H1 (cell line): ENCODE data around the gene PFKM. TPM values are rescaled to one million over a fixed set of nuclear protein-coding genes. Genes with fewer than 3 reads are reported as not detected.

Experiments
- CTCF ChIA-PET: fragments of 300-600 bp; sonication (Branson Sonifier 250); formaldehyde crosslinking; loops from one replicate; lab custom pipeline; 2021; ENCODE audit not compliant: partially characterized antibody; lab: Charles Lee
- POLR2A ChIA-PET: fragments of 300-600 bp; sonication (Branson Sonifier 250); formaldehyde crosslinking; loops from one replicate; lab custom pipeline; 2021; ENCODE audit warnings: inconsistent platforms; ENCODE audit not compliant: partially characterized antibody; lab: Charles Lee
- DNase-seq, 2 experiments: peaks; one replicate each; pipeline versions ENCODE4 v3.0.0 to v3.0.0-alpha.2; 2010 to 2022; ENCODE audit warnings: low spot score in 2 of 2, low read depth in 1 of 2, mixed read lengths in 1 of 2
- FAIRE-seq: peaks from 2 replicates; lab custom pipeline; 2011; peaks lifted over from hg19 to GRCh38; lab: Jason Lieb, UNC
- H2AFZ ChIP-seq: 2 replicates; pipeline ENCODE4 v1.8.1; 2012; ENCODE audit warnings: low read length, inconsistent platforms
- H2AK5ac ChIP-seq: 2 replicates; pipeline ENCODE4 v1.6.1; 2013; ENCODE audit warnings: low read depth, low read length
- H2BK120ac ChIP-seq: replicated peaks from 2 replicates; pipeline ENCODE3; 2013; ENCODE audit warnings: low read depth, low read length, inconsistent platforms
- H2BK12ac ChIP-seq: 2 replicates; pipeline ENCODE4 v1.6.1; 2013; ENCODE audit warnings: low read depth, low read length
- H2BK15ac ChIP-seq: 2 replicates; pipeline ENCODE4 v1.6.1; 2013; ENCODE audit warnings: low read length
- H2BK20ac ChIP-seq: 2 replicates; pipeline ENCODE4 v1.6.1; 2013; ENCODE audit warnings: low read length
- H2BK5ac ChIP-seq: 2 replicates; pipeline ENCODE4 v1.6.1; 2013; ENCODE audit warnings: low read depth, low read length
- H3K14ac ChIP-seq: 2 replicates; pipeline ENCODE4 v1.6.1; 2013; ENCODE audit warnings: inconsistent platforms; ENCODE audit not compliant: insufficient read length
- H3K18ac ChIP-seq: 2 replicates; pipeline ENCODE4 v1.6.1; 2013; ENCODE audit warnings: low read length; ENCODE audit errors: extremely low read depth
- H3K23ac ChIP-seq: 2 replicates; pipeline ENCODE4 v1.6.1; 2013; ENCODE audit warnings: inconsistent platforms; ENCODE audit not compliant: insufficient read length
- H3K23me2 ChIP-seq: 2 replicates; pipeline ENCODE4 v1.6.1; 2013; ENCODE audit warnings: low read depth, low read length
- H3K27ac ChIP-seq: 2 replicates; pipeline ENCODE4 v1.6.1; 2011; ENCODE audit warnings: low read depth, low read length, inconsistent platforms
- H3K27me3 ChIP-seq, 4 experiments: replicated peaks in 1 of 4; 1 replicate in 1 of 4; 2 replicates in 3 of 4; pipeline versions ENCODE4 v1.6.1 to v1.8.1; 2011 to 2013; ENCODE audit warnings: low read length in 3 of 4, mild to moderate bottlenecking in 3 of 4, inconsistent platforms in 2 of 4, mixed read lengths in 2 of 4, moderate library complexity in 1 of 4; ENCODE audit not compliant: control insufficient read depth in 3 of 4, insufficient read depth in 3 of 4; ENCODE audit errors: extremely low read depth in 1 of 4
- H3K36me3 ChIP-seq, 4 experiments: 2 replicates each; pipeline versions ENCODE4 v1.6.1 to v1.8.1; 2011 to 2013; ENCODE audit warnings: mild to moderate bottlenecking in 4 of 4, low read length in 3 of 4, moderate library complexity in 2 of 4, control low read depth in 1 of 4, inconsistent platforms in 1 of 4; ENCODE audit not compliant: insufficient read depth in 4 of 4, control insufficient read depth in 2 of 4
- H3K4ac ChIP-seq: replicated peaks from 2 replicates; pipeline ENCODE3; 2013; ENCODE audit warnings: low read length, low read depth, mixed read lengths, inconsistent platforms; ENCODE audit not compliant: insufficient read length
- H3K4me1 ChIP-seq, 4 experiments: replicated peaks in 1 of 4; 1 replicate in 1 of 4; 2 replicates in 3 of 4; pipeline versions ENCODE4 v1.6.1 to v1.8.1; 2011 to 2013; ENCODE audit warnings: low read length in 3 of 4, inconsistent platforms in 2 of 4, mixed read lengths in 1 of 4; ENCODE audit not compliant: insufficient read depth in 4 of 4, control insufficient read depth in 3 of 4
- H3K4me2 ChIP-seq, 2 experiments: 2 replicates each; pipeline versions ENCODE4 v1.6.1 to v1.8.1; 2011 to 2013; ENCODE audit warnings: low read depth in 2 of 2, low read length in 2 of 2, control low read depth in 1 of 2, inconsistent platforms in 1 of 2, mild to moderate bottlenecking in 1 of 2; ENCODE audit not compliant: insufficient read depth in 1 of 2
- H3K4me3 ChIP-seq, 4 experiments: fragments of 200-600, 300-600 bp in 1 of 4; sonication (generic), shearing (Covaris generic), sonication (Bioruptor Twin) in 1 of 4; 2 replicates each; pipeline versions ENCODE4 v1.5.1 to v1.8.1; 2011 to 2016; ENCODE audit warnings: low read length in 4 of 4, low read depth in 3 of 4, control low read depth in 2 of 4, inconsistent platforms in 2 of 4, mild to moderate bottlenecking in 2 of 4, mixed read lengths in 1 of 4, moderate library complexity in 1 of 4; ENCODE audit not compliant: insufficient read depth in 2 of 4; ENCODE audit errors: extremely low read depth in 1 of 4
- H3K56ac ChIP-seq: replicated peaks from 2 replicates; pipeline ENCODE3; 2013; ENCODE audit warnings: low read depth, mild to moderate bottlenecking, mixed read lengths, low read length, inconsistent platforms; ENCODE audit not compliant: insufficient read length
- H3K79me1 ChIP-seq: 2 replicates; pipeline ENCODE4 v1.6.1; 2013; ENCODE audit warnings: low read depth, low read length, control low read depth
- H3K79me2 ChIP-seq, 2 experiments: 2 replicates each; pipeline versions ENCODE4 v1.6.1 to v1.8.1; 2012 to 2013; ENCODE audit warnings: low read length in 2 of 2, mild to moderate bottlenecking in 2 of 2, inconsistent platforms in 1 of 2; ENCODE audit not compliant: insufficient read depth in 2 of 2, control insufficient read depth in 1 of 2
- H3K9ac ChIP-seq, 4 experiments: replicated peaks in 1 of 4; 1 replicate in 1 of 4; 2 replicates in 3 of 4; pipeline versions ENCODE4 v1.6.1 to v1.8.1; 2011 to 2013; ENCODE audit warnings: low read depth in 3 of 4, low read length in 3 of 4, control low read depth in 2 of 4, mild to moderate bottlenecking in 2 of 4, moderate library complexity in 2 of 4, inconsistent platforms in 1 of 4; ENCODE audit errors: extremely low read depth in 1 of 4
- H3K9me3 ChIP-seq, 2 experiments: 2 replicates each; pipeline versions ENCODE4 v1.6.1 to v1.8.1; 2012 to 2013; ENCODE audit warnings: mild to moderate bottlenecking in 2 of 2, moderate library complexity in 2 of 2, control low read depth in 1 of 2, inconsistent platforms in 1 of 2, low read depth in 1 of 2, low read length in 1 of 2, mixed read lengths in 1 of 2; ENCODE audit not compliant: insufficient read depth in 2 of 2
- H4K20me1 ChIP-seq, 2 experiments: replicated peaks in 1 of 2; 2 replicates each; pipeline versions ENCODE3 to v1.8.1; 2011 to 2013; ENCODE audit warnings: inconsistent platforms in 2 of 2, low read length in 2 of 2, mild to moderate bottlenecking in 1 of 2; ENCODE audit not compliant: insufficient read depth in 2 of 2, control insufficient read depth in 1 of 2
- H4K5ac ChIP-seq: 2 replicates; pipeline ENCODE4 v1.6.1; 2013; ENCODE audit warnings: low read length, low read depth, mixed read lengths, inconsistent platforms; ENCODE audit not compliant: insufficient read length
- H4K8ac ChIP-seq: 2 replicates; pipeline ENCODE4 v1.8.0; 2013; ENCODE audit warnings: mild to moderate bottlenecking, moderate library complexity, low read length, inconsistent platforms; ENCODE audit not compliant: insufficient read depth; ENCODE audit errors: extremely low read depth
- H4K91ac ChIP-seq: replicated peaks from 2 replicates; pipeline ENCODE3; 2013; ENCODE audit warnings: low read length, mixed read lengths, inconsistent platforms; ENCODE audit not compliant: insufficient read length
- BCL11A ChIP-seq, 2 experiments: IDR thresholded peaks; one replicate each; pipeline ENCODE4 v1.6.1; 2011; ENCODE audit warnings: low read depth in 2 of 2, low read length in 2 of 2, mild to moderate bottlenecking in 2 of 2
- FOSL1 ChIP-seq: IDR thresholded peaks from 2 replicates; pipeline ENCODE4 v1.6.1; 2011; ENCODE audit warnings: mild to moderate bottlenecking, low read depth, low read length, moderate library complexity; ENCODE audit not compliant: insufficient read depth
- KDM1A ChIP-seq: fragments of 200-600, 300-600 bp; sonication (generic); IDR thresholded peaks from 2 replicates; pipeline ENCODE4 v1.7.1; 2016; ENCODE audit warnings: mild to moderate bottlenecking, low read length, borderline replicate concordance
- POLR2A ChIP-seq, 2 experiments: IDR thresholded peaks; 1 replicate in 1 of 2; 2 replicates in 1 of 2; pipeline ENCODE4 v1.6.1; 2011; ENCODE audit warnings: low read depth in 2 of 2, low read length in 2 of 2, mild to moderate bottlenecking in 2 of 2; ENCODE audit errors: control extremely low read depth in 1 of 2
- POLR2AphosphoS5 ChIP-seq: IDR thresholded peaks from 2 replicates; pipeline ENCODE4 v1.6.1; 2011; ENCODE audit warnings: low read depth, low read length
- RBBP5 ChIP-seq: IDR thresholded peaks from 2 replicates; pipeline ENCODE4 v1.7.1; 2012; ENCODE audit warnings: low read depth, mild to moderate bottlenecking, inconsistent platforms, low read length, moderate library complexity, borderline replicate concordance
- SAP30 ChIP-seq: fragments of 300-600 bp; sonication (generic); IDR thresholded peaks from 2 replicates; pipeline ENCODE4 v1.7.1; 2012; ENCODE audit warnings: low read length, moderate library complexity, mild to moderate bottlenecking, inconsistent platforms; ENCODE audit not compliant: insufficient read depth, insufficient replicate concordance
- SP1 ChIP-seq: IDR thresholded peaks from 2 replicates; pipeline ENCODE4 v1.6.1; 2011; ENCODE audit warnings: low read depth, low read length
- SP2 ChIP-seq: IDR thresholded peaks from 2 replicates; pipeline ENCODE4 v1.6.1; 2012; ENCODE audit warnings: mild to moderate bottlenecking, low read length, inconsistent platforms
- SUZ12 ChIP-seq: fragments of 200-600 bp; sonication (generic); IDR thresholded peaks from 2 replicates; pipeline ENCODE4 v1.6.1; 2012; ENCODE audit warnings: mild to moderate bottlenecking, inconsistent platforms, low read length, moderate library complexity, mixed read lengths
- TAF1 ChIP-seq: IDR thresholded peaks from 2 replicates; pipeline ENCODE4 v1.6.1; 2011; ENCODE audit warnings: mild to moderate bottlenecking, low read depth, low read length
- WGBS, 2 experiments: shearing (Covaris generic) in 1 of 2; methylation state at CpG; one replicate each; pipeline versions ENCODE4 v1.1.6 to v1.1.7; 2013 to 2015; ENCODE audit warnings: low lambda C conversion rate in 2 of 2, mixed read lengths in 2 of 2, inconsistent platforms in 1 of 2, low coverage in 1 of 2, missing lambda C conversion rate in 1 of 2; ENCODE audit not compliant: insufficient replicate concordance in 2 of 2, insufficient coverage in 1 of 2, insufficient read length in 1 of 2; ENCODE audit errors: extremely low coverage in 1 of 2, missing lambda C conversion rate in 1 of 2; 5-methylcytosine and 5-hydroxymethylcytosine counted together
- polyA plus RNA-seq, 7 experiments: library from polyadenylated mRNA; depleted of rRNA in 3 of 7; stranded (reverse) in 5 of 7; unstranded in 2 of 7; fragments of >200 nt in 5 of 7; fragments of 200-250 nt in 2 of 7; gene quantifications; 1 replicate in 5 of 7; 2 replicates in 1 of 7; 4 replicates in 1 of 7; pipeline versions ENCODE4 v1.2.1 to v1.2.3, GENCODE V29; 2011 to 2013; ENCODE audit warnings: missing spikeins in 2 of 7, mixed read lengths in 2 of 7
- total RNA-seq: library from RNA; stranded (reverse); fragmentation: NEBNext Ultra II Directional; extraction: Animal tissue kit (Norgen Biotek cat#: 25700); gene quantifications from 2 replicates; pipeline ENCODE4 v1.2.1, GENCODE V29; 2021

Gene PFKM
- total and polyA plus RNA-seq, 2 of the 8 experiments (the other 6 are each of a cell fraction or from before 2014, with no cell fraction given), result 62.6 to 106 TPM

DNA sequence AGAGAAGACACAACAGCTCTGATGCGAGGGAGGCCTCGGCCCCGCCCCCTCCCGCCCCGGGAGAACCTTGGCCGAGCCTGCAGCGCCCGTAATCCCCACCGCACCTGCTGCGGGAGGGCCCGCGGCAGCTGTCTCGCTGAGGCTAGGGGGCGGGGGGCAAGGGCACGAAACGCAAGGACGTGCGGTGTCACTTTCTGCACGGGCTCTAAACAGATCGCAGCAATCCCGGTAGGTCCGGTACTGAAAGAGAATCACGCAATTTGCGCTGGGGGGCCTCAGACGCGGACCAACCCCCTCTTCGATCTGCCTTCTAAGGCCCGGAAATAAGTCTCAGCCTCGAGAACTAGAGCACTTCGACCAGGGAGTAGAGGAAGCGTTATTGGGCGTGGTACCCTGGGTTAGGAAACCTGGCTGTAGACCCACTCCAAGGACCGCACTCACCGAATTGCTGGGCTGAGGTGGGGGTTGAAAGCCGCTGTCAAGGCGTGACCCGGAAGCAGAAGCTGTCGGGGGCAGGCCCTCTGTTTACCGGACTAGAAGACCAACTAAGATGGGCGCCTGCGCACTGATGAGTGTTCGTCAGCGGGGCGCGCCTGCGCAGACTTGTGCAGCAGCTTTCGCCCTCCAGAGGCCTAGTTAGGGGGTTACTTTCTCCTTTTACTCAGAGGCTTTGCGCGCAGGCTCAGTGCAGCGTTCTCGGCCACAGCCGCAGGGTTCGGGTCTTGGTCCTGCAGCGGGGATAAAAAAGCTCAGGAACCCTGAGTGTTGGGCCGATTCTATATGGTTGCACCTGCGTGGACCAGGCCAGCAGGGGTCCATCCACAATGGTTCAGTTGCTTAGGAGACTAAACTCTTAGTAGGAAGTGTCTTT lies 38.1 kb downstream of the PFKM start, which contains the start of gene ASB8:
ASB8 (minus strand) TSS at position 498 of the 871 bp plus-strand sequence. CDS start 4,019 bp downstream, outside the sequence.
- FAIRE-seq (peak; percentile 70), DNase-seq (peak; percentile 96 to 99)
- POLR2A ChIA-PET, result interaction anchor here (0.7 to 3.1 kb wide), 16 partner anchors 9 to 451 kb away, joined by 3 to 21 read pairs (median 5); partner anchors contain the start of genes CCDC184, PFKM, RPAP3 and SENP1
- Histone ChIP-seq H2AK5ac (no peak within 1 kb of the TSS), H3K14ac (no peak within 1 kb of the TSS), H3K4me3 (peak within 1 kb of the TSS; percentile 86 to 94 (median 92)), H4K5ac (peak within 1 kb of the TSS; percentile 69), H3K79me2 (no peaks in the 10 kb centered on the region), H3K4me2 (peak within 1 kb of the TSS; percentile 63 to 85), H4K20me1 (no peaks in the 10 kb centered on the region), H2BK5ac (peak within 1 kb of the TSS; percentile 27; the same call in 1 of the 2 replicates), H3K27ac (no peak within 1 kb of the TSS), H3K9ac (peak within 1 kb of the TSS in 3 of 4 experiments; percentile 43 to 70 (median 51); a peak in 5 of 7 replicates), H3K36me3 (no peaks in the 10 kb centered on the region), H3K56ac (no peak within 1 kb of the TSS), H3K18ac (peak within 1 kb of the TSS; percentile 13), H3K23me2 (peaks cover 4% of the 10 kb centered on the region; the same call in 1 of the 2 replicates), H4K8ac (peak within 1 kb of the TSS; percentile 41), H3K4me1 (peaks cover 0 to 5% (median under 1%) of the 10 kb centered on the region in 4 experiments; a peak in 2 of 7 replicates), H3K4ac (no peak within 1 kb of the TSS), H3K27me3 (no peaks in the 10 kb centered on the region), H3K9me3 (no peaks in the 10 kb centered on the region), H3K79me1 (no peaks in the 10 kb centered on the region), H4K91ac (no peak within 1 kb of the TSS), H2BK120ac (no peak within 1 kb of the TSS), H2BK12ac (peak within 1 kb of the TSS; percentile 23; the same call in 1 of the 2 replicates), H2AFZ (peak within 1 kb of the TSS; percentile 98), H2BK20ac (no peak within 1 kb of the TSS), H3K23ac (no peak within 1 kb of the TSS), H2BK15ac (0 out of 2 replicates have a peak within 1 kb of the TSS, but pooled peaks have one; percentile 19)
- CTCF ChIA-PET, result interaction anchor here (0.6 to 3.6 kb wide), 20 partner anchors 11 to 470 kb away, joined by 3 to 16 read pairs (median 5); partner anchors contain the start of genes PFKM and TMEM106C
- WGBS, 2 experiments, result 2% methylated on average over 43 of the region's 56 CpGs; no CpG with 5 or more reads in 1 of the 2 experiments
- TF ChIP-seq SP2 (no peak), SAP30 (peak; percentile 99), SP1 (no peak), POLR2A (IDR thresholded peaks at IDR 0.05; ENCODE audit: control extremely low read depth in 1 of 2, low read depth in 2 of 2, low read length in 2 of 2) (peak in 1 of 2 experiments; percentile 64; a peak in 1 of 3 replicates), RBBP5 (peak; percentile 77; the same call in 1 of the 2 replicates), BCL11A (IDR thresholded peaks at IDR 0.05; ENCODE audit: low read depth in 2 of 2, low read length in 2 of 2) (no peak), TAF1 (peak; percentile 78), FOSL1 (no peak), POLR2AphosphoS5 (peak; percentile 59; the same call in 1 of the 2 replicates), SUZ12 (no peak), KDM1A (no peak)
